ENCODE measurements around the gene ATP1A1.

The ATP1A1 gene

DNA sequence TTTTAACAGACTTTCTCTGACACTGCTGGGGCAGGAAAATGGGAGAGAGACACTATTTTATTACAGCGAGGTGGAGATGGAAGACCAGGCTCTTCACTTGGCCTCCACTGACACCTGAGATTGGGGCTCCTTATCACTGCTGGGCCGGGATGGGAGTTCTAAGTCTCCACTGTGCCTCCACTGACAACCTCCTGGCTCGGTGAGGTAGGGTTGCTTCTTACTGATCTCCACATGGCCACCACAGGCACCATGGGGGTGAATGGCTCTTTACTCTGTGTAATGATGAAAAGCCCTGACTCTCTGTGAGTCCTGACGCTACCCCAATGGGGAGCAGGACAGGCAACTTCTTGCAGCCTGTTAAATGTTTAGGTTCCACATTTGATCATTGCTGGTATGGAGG is 67.7 kb downstream of the ATP1A1 start:
- DNase-seq (ENCODE audit: low spot score) = no peak

DNA sequence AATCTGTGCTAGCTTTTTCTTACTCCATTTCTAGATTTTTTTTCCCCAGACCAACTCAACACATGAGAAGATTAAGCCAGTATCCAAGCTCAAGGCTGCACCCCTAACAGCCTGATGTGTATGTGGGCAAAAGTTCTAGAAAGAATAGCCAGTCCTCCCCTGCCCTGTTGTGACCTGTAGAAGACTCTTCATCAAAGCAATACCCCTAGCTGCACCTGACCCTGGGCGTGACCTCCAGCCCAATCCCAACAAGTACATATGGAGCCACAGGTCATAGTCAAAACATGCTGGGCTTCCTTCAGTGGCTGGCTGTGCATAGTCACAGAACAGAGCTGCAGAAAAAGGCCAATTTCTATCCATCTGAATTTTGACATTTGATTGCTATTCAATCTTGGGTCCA is 72.5 kb downstream of the ATP1A1 start:
- DNase-seq (ENCODE audit: low spot score) = no peak

DNA sequence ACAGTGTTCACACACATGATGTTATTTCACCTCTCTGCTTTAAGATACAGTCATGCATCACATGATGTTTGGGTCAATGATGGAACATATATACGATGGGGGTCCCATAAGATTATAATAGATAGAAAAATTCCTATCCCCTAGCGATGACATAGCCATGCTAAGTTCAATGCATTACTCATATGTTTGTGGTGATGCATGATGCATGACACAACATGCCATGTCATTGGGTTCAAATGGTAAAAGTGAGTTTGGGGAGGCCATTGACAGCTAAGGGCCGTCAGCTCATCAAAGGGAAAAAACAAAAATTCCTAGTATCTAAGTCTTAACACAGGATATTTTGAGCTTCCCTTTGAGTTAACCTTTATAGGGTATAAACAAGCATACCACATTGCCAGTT is 73.6 kb downstream of the ATP1A1 start:
- DNase-seq (ENCODE audit: low spot score) = no peak

DNA sequence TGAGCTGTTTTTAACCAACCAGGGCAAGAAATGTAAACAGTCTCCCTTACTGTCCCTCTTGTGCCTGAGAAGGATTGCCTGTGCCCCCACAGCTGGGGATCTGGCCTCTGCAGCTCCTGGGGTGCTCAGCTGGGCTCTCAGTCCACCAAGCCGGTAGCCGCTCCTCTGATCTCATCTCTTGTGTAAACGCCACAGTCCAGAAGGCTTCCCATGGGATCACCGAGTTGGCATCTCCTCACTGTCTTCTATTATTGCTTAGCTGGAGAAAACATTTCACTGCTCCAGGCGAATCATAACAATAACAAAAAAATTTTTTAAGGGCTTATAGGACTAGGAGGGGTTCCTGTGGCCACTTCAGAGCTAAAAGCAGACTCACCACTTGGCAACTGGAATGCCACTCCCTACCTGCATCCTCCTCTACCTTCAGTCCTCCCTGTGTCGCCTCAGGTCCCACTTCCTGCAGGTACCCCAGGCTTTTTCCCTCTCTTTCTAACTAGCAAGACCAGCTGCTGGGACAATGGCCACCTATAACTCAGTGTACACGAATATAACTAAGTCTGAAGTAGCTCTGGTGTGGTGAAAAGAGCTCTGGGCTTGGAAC is 75.8 kb downstream of the ATP1A1 start:
- DNase-seq (ENCODE audit: low spot score) = no peak

DNA sequence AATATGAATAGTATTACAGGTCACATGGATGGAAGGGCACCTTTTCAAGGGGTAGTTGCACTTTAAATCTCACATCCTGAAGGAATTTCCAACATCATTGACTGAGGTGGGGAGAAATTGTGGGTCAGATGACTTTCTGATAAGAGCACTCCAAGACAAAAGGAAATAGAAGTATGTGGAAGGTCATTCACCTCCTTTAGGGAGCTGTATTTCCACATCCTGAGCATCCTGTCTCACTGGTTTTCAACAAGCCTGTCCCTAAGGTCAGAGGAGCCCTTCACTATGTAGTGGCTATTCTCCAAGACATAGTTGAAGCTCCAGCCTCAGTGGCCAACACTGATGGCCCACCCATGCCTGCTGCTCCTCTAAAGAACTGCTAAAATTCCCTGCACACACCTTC is 76.5 kb downstream of the ATP1A1 start:
- no peak for DNase-seq (ENCODE audit: low spot score)

DNA sequence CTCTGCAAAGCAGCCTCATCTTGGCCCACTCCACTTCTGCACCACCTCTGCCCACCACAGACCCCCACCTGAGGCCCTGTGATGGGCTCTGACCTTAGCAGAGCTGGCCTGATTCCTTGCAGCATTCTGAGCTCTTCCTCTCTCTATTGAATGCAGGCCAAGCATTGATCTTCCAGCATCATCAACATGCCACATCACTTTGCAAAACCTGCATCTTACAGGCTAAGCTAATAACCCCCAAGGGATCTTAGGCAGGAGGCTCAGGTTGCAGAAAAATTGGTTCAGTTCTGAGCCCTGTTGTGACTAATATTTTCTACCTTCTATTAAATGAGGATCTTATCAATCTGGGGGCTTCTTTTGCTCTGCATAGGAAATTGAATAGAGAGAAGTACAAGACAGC is 78.7 kb downstream of the ATP1A1 start:
- DNase-seq (ENCODE audit: low spot score) = no peak

DNA sequence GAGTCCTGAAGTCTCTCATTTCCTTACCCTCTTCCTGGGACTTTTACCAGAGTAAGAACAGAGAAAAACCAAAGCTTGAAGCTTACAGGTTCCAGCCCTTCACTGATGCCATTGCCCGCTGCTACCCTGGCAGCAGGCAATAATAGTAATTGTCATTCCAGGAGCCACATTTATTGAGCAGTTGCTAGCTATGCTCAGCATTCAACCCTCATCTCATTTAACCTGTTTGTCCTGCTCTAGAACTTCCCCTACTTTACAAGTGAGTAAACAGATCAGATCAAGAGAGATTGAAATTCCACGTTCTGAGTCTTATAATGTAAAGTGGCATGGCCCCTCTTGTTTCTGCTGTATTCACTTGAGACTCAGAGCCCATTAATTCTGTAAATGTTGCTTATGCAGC is 80.4 kb downstream of the ATP1A1 start:
- no peak for DNase-seq (ENCODE audit: low spot score)

DNA sequence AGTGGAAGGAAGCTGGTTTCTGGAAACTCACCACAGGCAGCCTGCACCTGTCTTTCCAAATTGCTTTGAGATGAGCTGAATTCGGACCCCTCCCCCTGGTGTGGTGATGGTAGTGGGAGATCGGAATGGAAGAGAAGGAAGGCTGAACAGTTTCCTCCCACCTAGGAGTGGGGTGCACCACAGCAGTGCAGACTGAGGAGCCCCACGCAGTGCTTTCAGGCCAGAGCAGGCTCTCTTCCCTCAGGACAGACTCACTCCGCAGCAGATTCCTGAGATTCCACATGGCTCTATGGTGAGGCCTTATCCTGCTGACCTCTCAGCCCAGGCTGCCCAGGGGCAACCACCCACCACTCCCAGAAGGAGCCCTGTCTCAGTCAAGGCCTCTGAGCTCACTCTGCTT is 80.9 kb downstream of the ATP1A1 start:
- no peak for DNase-seq (ENCODE audit: low spot score)
